ENCODE data around the gene HTRA3.

Gene HTRA3

GRCh38 chr4:8289956-8290700, 20.6 kb downstream of the HTRA3 start:
- Histone ChIP-seq H3K4me1 (ENCODE audit: insufficient read depth, insufficient read length) (no peaks in the 10 kb centered on the region), H3K36me3 (ENCODE audit: insufficient read depth, insufficient read length, low read length) (peaks cover 2% of the 10 kb centered on the region), H3K9ac (ENCODE audit: insufficient read length, low read depth) (no peak overlapping the region), H3K9me3 (ENCODE audit: insufficient read depth, low read length) (no peaks in the 10 kb centered on the region), H3K27me3 (ENCODE audit: insufficient read depth, insufficient read length) (no peaks in the 10 kb centered on the region), H3K4me3 (ENCODE audit: insufficient read length, low read depth) (no peak overlapping the region)
- DNase-seq (ENCODE audit: low read depth, low spot score) = no peak
- TF ChIP-seq ZNF274 (IDR thresholded peaks at IDR 0.05; ENCODE audit: low read depth, low read length) (no peak), YY1 (IDR thresholded peaks at IDR 0.05; ENCODE audit: insufficient read depth, insufficient read length) (no peak), SUZ12 (IDR thresholded peaks at IDR 0.05; ENCODE audit: extremely low read depth, insufficient read depth, insufficient read length) (no peak)

GRCh38 chr4:8290701-8290970, 21.1 kb downstream of the HTRA3 start:
- no peak for DNase-seq (ENCODE audit: low read depth, low spot score)
- Histone ChIP-seq H3K9ac (ENCODE audit: insufficient read length, low read depth) (no peak overlapping the region), H3K36me3 (ENCODE audit: insufficient read depth, insufficient read length, low read length) (peaks cover 2% of the 10 kb centered on the region), H3K9me3 (ENCODE audit: insufficient read depth, low read length) (no peaks in the 10 kb centered on the region), H3K4me1 (ENCODE audit: insufficient read depth, insufficient read length) (no peaks in the 10 kb centered on the region), H3K27me3 (ENCODE audit: insufficient read depth, insufficient read length) (no peaks in the 10 kb centered on the region), H3K4me3 (ENCODE audit: insufficient read length, low read depth) (no peak overlapping the region)
- TF ChIP-seq ZNF274 (IDR thresholded peaks at IDR 0.05; ENCODE audit: low read depth, low read length) (no peak), SUZ12 (IDR thresholded peaks at IDR 0.05; ENCODE audit: extremely low read depth, insufficient read depth, insufficient read length) (no peak), YY1 (IDR thresholded peaks at IDR 0.05; ENCODE audit: insufficient read depth, insufficient read length) (no peak)

GRCh38 chr4:8291036-8291682, 21.6 kb downstream of the HTRA3 start:
- Histone ChIP-seq H3K9me3 (ENCODE audit: insufficient read depth, low read length) (no peaks in the 10 kb centered on the region), H3K27me3 (ENCODE audit: insufficient read depth, insufficient read length) (no peaks in the 10 kb centered on the region), H3K4me1 (ENCODE audit: insufficient read depth, insufficient read length) (no peaks in the 10 kb centered on the region), H3K4me3 (ENCODE audit: insufficient read length, low read depth) (no peak overlapping the region), H3K36me3 (ENCODE audit: insufficient read depth, insufficient read length, low read length) (peaks cover 2% of the 10 kb centered on the region), H3K9ac (ENCODE audit: insufficient read length, low read depth) (no peak overlapping the region)
- DNase-seq (ENCODE audit: low read depth, low spot score) = no peak
- TF ChIP-seq YY1 (IDR thresholded peaks at IDR 0.05; ENCODE audit: insufficient read depth, insufficient read length) = no peak
- TF ChIP-seq ZNF274 (IDR thresholded peaks at IDR 0.05; ENCODE audit: low read depth, low read length) = no peak
- TF ChIP-seq SUZ12 (IDR thresholded peaks at IDR 0.05; ENCODE audit: extremely low read depth, insufficient read depth, insufficient read length) = no peak

GRCh38 chr4:8291701-8292477, 22.3 kb downstream of the HTRA3 start:
- H3K27me3 ChIP-seq (ENCODE audit: insufficient read depth, insufficient read length) = no peaks in the 10 kb centered on the region

GRCh38 chr4:8292478-8293107, 23.0 kb downstream of the HTRA3 start:
- no peaks in the 10 kb centered on the region for H3K27me3 ChIP-seq (ENCODE audit: insufficient read depth, insufficient read length)
- H3K9ac ChIP-seq (ENCODE audit: insufficient read length, low read depth) = no peak overlapping the region
- H3K4me1 ChIP-seq (ENCODE audit: insufficient read depth, insufficient read length) = no peaks in the 10 kb centered on the region
- no peaks in the 10 kb centered on the region for H3K36me3 ChIP-seq (ENCODE audit: insufficient read depth, insufficient read length, low read length)
- no peak for DNase-seq (ENCODE audit: low read depth, low spot score)
- TF ChIP-seq ZNF274 (IDR thresholded peaks at IDR 0.05; ENCODE audit: low read depth, low read length) (no peak), YY1 (IDR thresholded peaks at IDR 0.05; ENCODE audit: insufficient read depth, insufficient read length) (no peak), SUZ12 (IDR thresholded peaks at IDR 0.05; ENCODE audit: extremely low read depth, insufficient read depth, insufficient read length) (no peak)
- H3K4me3 ChIP-seq (ENCODE audit: insufficient read length, low read depth) = no peak overlapping the region
- H3K9me3 ChIP-seq (ENCODE audit: insufficient read depth, low read length) = no peaks in the 10 kb centered on the region

More at GRCh38 chr4:8291701-8292477, 22.3 kb downstream of the HTRA3 start:
- Histone ChIP-seq H3K9me3 (ENCODE audit: insufficient read depth, low read length) (no peaks in the 10 kb centered on the region), H3K36me3 (ENCODE audit: insufficient read depth, insufficient read length, low read length) (peaks cover 1% of the 10 kb centered on the region), H3K9ac (ENCODE audit: insufficient read length, low read depth) (no peak overlapping the region), H3K4me3 (ENCODE audit: insufficient read length, low read depth) (no peak overlapping the region), H3K4me1 (ENCODE audit: insufficient read depth, insufficient read length) (no peaks in the 10 kb centered on the region)
- no peak for DNase-seq (ENCODE audit: low read depth, low spot score)
- TF ChIP-seq ZNF274 (IDR thresholded peaks at IDR 0.05; ENCODE audit: low read depth, low read length) = no peak
- no peak for TF ChIP-seq SUZ12 (IDR thresholded peaks at IDR 0.05; ENCODE audit: extremely low read depth, insufficient read depth, insufficient read length)
- TF ChIP-seq YY1 (IDR thresholded peaks at IDR 0.05; ENCODE audit: insufficient read depth, insufficient read length) = no peak

GRCh38 chr4:8293131-8293975, 23.8 kb downstream of the HTRA3 start:
- Histone ChIP-seq H3K4me3 (ENCODE audit: insufficient read length, low read depth) (no peak overlapping the region), H3K36me3 (ENCODE audit: insufficient read depth, insufficient read length, low read length) (no peaks in the 10 kb centered on the region), H3K4me1 (ENCODE audit: insufficient read depth, insufficient read length) (no peaks in the 10 kb centered on the region), H3K9me3 (ENCODE audit: insufficient read depth, low read length) (no peaks in the 10 kb centered on the region), H3K27me3 (ENCODE audit: insufficient read depth, insufficient read length) (no peaks in the 10 kb centered on the region), H3K9ac (ENCODE audit: insufficient read length, low read depth) (no peak overlapping the region)
- DNase-seq (ENCODE audit: low read depth, low spot score) = no peak
- TF ChIP-seq YY1 (IDR thresholded peaks at IDR 0.05; ENCODE audit: insufficient read depth, insufficient read length) (no peak), SUZ12 (IDR thresholded peaks at IDR 0.05; ENCODE audit: extremely low read depth, insufficient read depth, insufficient read length) (no peak), ZNF274 (IDR thresholded peaks at IDR 0.05; ENCODE audit: low read depth, low read length) (no peak)

Data from NT2/D1 (cell line).